ENCODE results near the gene POLR2M.

Gene POLR2M

GRCh38 chr15:57708047-57708446 is 1.5 kb downstream of the POLR2M start:
- no peak for DNase-seq (ENCODE audit: low spot score)
- TF ChIP-seq, protein P1, sequence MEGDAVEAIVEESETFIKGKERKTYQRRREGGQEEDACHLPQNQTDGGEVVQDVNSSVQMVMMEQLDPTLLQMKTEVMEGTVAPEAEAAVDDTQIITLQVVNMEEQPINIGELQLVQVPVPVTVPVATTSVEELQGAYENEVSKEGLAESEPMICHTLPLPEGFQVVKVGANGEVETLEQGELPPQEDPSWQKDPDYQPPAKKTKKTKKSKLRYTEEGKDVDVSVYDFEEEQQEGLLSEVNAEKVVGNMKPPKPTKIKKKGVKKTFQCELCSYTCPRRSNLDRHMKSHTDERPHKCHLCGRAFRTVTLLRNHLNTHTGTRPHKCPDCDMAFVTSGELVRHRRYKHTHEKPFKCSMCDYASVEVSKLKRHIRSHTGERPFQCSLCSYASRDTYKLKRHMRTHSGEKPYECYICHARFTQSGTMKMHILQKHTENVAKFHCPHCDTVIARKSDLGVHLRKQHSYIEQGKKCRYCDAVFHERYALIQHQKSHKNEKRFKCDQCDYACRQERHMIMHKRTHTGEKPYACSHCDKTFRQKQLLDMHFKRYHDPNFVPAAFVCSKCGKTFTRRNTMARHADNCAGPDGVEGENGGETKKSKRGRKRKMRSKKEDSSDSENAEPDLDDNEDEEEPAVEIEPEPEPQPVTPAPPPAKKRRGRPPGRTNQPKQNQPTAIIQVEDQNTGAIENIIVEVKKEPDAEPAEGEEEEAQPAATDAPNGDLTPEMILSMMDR (IDR thresholded peaks at IDR 0.05; ENCODE audit: borderline replicate concordance, control extremely low read depth, extremely low read depth, insufficient read depth, missing control alignments), result no peak
- in situ Hi-C loops (cut with MboI; ENCODE audit: low sequenced_read_pairs, unreplicated experiment), result no loop called here

- no peak for DNase-seq (ENCODE audit: low spot score)
- TF ChIP-seq, protein P1 (IDR thresholded peaks at IDR 0.05; ENCODE audit: borderline replicate concordance, control extremely low read depth, extremely low read depth, insufficient read depth, missing control alignments), result no peak
- in situ Hi-C loops (cut with MboI; ENCODE audit: low sequenced_read_pairs, unreplicated experiment), result no loop called here
These were observed 11.8 kb downstream of the POLR2M start for GRCh38 chr15:57718309-57718708.

DNA sequence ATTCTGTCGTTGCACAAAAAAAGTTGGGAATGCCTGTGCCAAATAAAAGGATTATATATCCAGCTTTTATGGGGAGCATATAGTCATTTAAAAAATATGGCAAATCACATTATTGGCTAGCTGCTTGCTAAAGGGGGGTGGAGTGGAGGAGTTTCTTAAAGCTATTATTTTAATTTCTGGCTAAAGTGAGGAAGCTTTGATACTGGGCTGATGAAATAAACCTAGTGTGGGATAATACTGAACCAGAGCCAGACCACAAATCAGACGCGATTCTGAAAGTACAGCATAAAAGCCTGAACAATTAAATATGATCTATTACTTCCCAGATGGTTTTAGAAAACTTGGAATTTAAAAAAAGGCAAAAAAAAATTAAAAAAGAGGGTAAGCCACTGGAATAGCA is 14.4 kb downstream of the POLR2M start:
- TF ChIP-seq, protein P1 (IDR thresholded peaks at IDR 0.05; ENCODE audit: borderline replicate concordance, control extremely low read depth, extremely low read depth, insufficient read depth, missing control alignments), result no peak

DNA sequence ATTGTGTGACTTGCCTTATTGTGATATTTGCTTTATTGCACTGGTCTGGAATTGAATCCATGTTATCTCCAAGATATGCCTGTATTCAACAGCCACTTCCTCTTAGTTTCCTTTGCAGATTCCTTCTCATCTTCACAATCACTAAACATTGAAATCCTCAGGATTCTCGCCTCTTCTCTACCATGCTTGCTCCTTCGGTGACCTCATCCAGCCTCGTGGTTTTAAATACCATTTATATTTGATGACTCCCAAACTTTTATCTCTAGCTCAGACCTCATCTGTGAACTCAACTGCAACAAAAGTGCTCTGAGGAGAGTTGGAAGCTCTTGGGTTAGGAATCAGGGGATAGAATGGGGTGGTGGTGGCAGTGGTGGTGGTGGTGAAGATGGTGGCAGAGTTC is 19.9 kb downstream of the POLR2M start:
- DNase-seq (ENCODE audit: low spot score), result no peak

More for the DNA sequence above, 14.4 kb downstream of the POLR2M start:
- DNase-seq (ENCODE audit: low spot score), result no peak
- in situ Hi-C loops (cut with MboI; ENCODE audit: low sequenced_read_pairs, unreplicated experiment), result no loop called here

DNA sequence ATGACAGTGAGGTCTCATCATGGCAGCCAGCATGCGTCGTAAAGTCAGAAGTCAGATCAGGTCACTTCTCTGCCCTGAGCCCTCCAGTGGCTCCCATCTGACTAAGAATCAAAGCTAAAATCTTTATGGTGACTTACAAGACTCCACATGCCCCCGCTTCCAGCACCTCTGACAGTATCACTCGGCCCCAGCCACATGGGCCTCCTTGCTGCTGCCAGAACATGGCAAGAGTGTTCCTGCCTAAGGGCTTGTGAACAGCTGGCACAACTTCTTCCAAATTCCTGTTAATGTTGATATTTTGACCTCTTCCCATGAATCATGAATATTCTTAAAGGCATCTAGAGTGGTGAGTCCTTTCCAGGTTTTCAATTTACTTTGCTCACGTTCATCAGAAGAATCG is 20.5 kb downstream of the POLR2M start:
- TF ChIP-seq, protein P1 (IDR thresholded peaks at IDR 0.05; ENCODE audit: borderline replicate concordance, control extremely low read depth, extremely low read depth, insufficient read depth, missing control alignments), result no peak
- in situ Hi-C loops (cut with MboI; ENCODE audit: low sequenced_read_pairs, unreplicated experiment), result no loop called here
- DNase-seq (ENCODE audit: low spot score), result no peak

More for the DNA sequence above, 19.9 kb downstream of the POLR2M start:
- TF ChIP-seq, protein P1 (IDR thresholded peaks at IDR 0.05; ENCODE audit: borderline replicate concordance, control extremely low read depth, extremely low read depth, insufficient read depth, missing control alignments), result no peak
- in situ Hi-C loops (cut with MboI; ENCODE audit: low sequenced_read_pairs, unreplicated experiment), result no loop called here

DNA sequence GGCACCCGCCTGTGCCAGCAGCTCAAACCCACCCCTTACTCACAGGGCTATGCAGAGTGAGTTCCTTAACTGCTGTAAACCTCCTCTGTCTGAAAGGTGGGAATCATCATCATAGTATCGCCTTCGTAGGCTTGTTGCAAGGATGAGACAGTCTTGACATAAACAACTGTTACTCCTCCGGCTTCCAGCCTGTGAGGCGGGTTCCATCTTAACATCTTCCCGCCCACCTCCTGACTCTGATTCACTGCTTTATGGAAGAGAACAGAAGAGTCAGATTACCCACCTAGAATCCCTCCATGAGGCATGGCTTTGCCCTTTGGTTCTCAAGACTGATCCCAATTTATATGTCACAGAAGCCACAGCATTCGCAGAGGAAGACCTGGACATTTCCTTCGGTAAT is 21.9 kb downstream of the POLR2M start:
- in situ Hi-C loops (cut with MboI; ENCODE audit: low sequenced_read_pairs, unreplicated experiment), result no loop called here
- no peak for DNase-seq (ENCODE audit: low spot score)
- TF ChIP-seq, protein P1 (IDR thresholded peaks at IDR 0.05; ENCODE audit: borderline replicate concordance, control extremely low read depth, extremely low read depth, insufficient read depth, missing control alignments), result no peak

DNA sequence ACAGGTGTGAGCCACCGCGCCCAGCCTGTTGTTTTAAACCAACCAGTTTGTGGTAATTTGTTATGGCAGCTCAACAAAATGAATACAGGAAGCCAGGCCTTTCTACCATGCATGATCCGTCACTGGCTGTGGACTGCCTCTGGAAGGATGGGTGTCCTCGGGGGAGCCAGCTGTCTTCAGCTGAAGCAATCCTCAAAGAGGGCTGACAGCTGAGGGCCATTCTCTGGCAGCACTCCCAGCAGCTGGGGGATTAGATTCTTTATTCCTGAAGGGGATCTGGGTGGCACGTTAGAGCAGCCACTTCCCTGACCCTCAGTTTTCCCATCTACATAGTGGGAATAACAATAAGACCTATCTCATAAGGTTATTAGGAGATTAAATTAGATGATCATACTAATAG is 24.4 kb downstream of the POLR2M start:
- TF ChIP-seq, protein P1 (IDR thresholded peaks at IDR 0.05; ENCODE audit: borderline replicate concordance, control extremely low read depth, extremely low read depth, insufficient read depth, missing control alignments), result no peak
- in situ Hi-C loops (cut with MboI; ENCODE audit: low sequenced_read_pairs, unreplicated experiment), result no loop called here
- no peak for DNase-seq (ENCODE audit: low spot score)

Data from GM13976 (cell line).